Peyer's patch (tissue), 4 donors: ENCODE measurements around the gene APBA1. TPM values are rescaled to one million over a fixed set of nuclear protein-coding genes. Genes with fewer than 3 reads are reported as not detected.

Experiments used
- DNase-seq, 3 donors: peaks; one replicate each; pipeline ENCODE4 v3.0.0-alpha.2; 2017 to 2019
- H3K27ac ChIP-seq, 4 donors: fragments of 200-600 bp; sonication (generic); one replicate each; pipeline ENCODE4 v1.5.1; 2016 to 2019
- H3K27me3 ChIP-seq, 2 donors: fragments of 200-600 bp; sonication (generic); one replicate each; pipeline ENCODE4 v1.5.1; 2019
- H3K36me3 ChIP-seq, 3 donors: fragments of 200-600 bp; sonication (generic); one replicate each; pipeline ENCODE4 v1.5.1; 2016 to 2019
- H3K4me1 ChIP-seq, 4 donors: fragments of 200-600 bp; sonication (generic); one replicate each; pipeline ENCODE4 v1.5.1; 2016 to 2019
- H3K4me3 ChIP-seq, 4 donors: fragments of 200-600 bp; sonication (generic); 1 replicate in 3 of 4; 2 replicates in 1 of 4; pipeline ENCODE4 v1.5.1; 2016 to 2019; ENCODE audit warnings: mild to moderate bottlenecking in 1 of 4
- H3K9me3 ChIP-seq, 4 donors: fragments of 200-600 bp; sonication (generic); one replicate each; pipeline ENCODE4 v1.5.1; 2016 to 2019; ENCODE audit warnings: mild to moderate bottlenecking in 1 of 4
- CTCF ChIP-seq, 6 experiments: fragments of 450-650 bp in 4 of 6; fragments of 200-600 bp in 2 of 6; sonication (generic) in 1 of 6; IDR thresholded peaks; one replicate each; pipeline ENCODE4 v1.5.1; 2017 to 2019; ENCODE audit warnings: antibody characterized with exemption in 6 of 6, mild to moderate bottlenecking in 3 of 6, moderate library complexity in 1 of 6
- POLR2A ChIP-seq, 2 donors: fragments of 450-650 bp; IDR thresholded peaks; one replicate each; pipeline ENCODE4 v1.5.1; 2017; ENCODE audit warnings: antibody characterized with exemption in 2 of 2, mild to moderate bottlenecking in 2 of 2, moderate library complexity in 2 of 2
- total RNA-seq, 4 donors: library from RNA; depleted of rRNA; stranded (reverse); fragments of >200 nt; gene quantifications; one replicate each; pipeline ENCODE4 v1.1.0, GENCODE V29; 2016

The APBA1 gene
- total RNA-seq, 4 donors from 2014 or later, result 0.88 to 14.9 (median 3.9) TPM

DNA sequence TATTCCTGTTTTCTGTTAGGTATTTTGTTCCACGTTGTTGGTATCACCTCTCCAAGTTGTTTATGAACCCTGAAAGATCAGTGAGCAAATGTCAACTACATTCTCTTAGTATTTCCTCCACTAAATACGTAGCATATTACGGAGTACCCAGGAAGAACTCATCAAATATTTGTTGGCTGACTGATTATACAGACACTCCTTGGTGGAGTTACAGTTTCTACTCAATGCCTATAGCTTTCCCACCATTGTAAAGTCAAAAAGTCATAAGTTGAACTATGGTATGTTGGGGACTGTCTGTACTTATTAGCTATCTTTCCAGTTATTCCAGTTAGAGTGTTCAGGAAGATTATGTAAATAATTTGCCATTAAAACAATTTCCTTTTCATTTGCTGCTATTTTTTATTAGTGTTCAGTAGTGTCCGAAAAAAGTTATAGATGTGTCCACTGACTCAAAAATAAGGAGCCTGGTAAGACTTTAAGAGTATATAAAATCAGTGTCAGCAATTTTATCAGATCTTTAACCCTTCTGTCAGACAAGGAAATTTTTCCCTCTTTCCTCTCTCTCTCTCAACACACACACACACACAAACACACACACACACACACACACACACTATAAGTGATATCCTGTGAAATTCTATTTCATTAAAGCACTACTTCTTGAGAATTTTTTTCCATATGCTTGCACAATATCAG, 6.8 kb upstream of the APBA1 start:
- TF ChIP-seq CTCF (IDR thresholded peaks at IDR 0.05), result no peak
- TF ChIP-seq POLR2A (IDR thresholded peaks at IDR 0.05), result no peak
- Histone ChIP-seq H3K36me3 (no peaks in the 10 kb centered on the region), H3K4me3 (no peak overlapping the region), H3K27me3 (no peaks in the 10 kb centered on the region), H3K9me3 (no peaks in the 10 kb centered on the region), H3K4me1 (no peaks in the 10 kb centered on the region), H3K27ac (no peak overlapping the region)
- DNase-seq, result no peak

DNA sequence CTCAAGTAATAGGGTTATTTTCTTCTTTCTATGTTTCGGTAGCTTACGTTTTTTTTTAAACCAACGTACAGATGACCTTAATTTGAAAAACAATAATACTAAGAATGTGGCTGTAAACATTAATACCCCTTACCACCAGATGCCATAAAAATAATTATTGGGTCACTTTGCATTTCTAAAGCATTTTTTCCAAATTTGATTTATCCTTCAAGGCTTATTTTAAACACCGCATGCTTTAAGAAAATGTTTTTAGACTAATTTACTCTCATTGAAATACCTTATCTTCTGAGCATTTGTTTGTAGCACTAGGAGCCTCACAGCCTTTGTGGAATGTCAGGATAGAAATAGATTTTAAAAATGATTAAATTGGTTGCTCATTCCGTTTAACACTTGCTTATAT, 5.8 kb upstream of the APBA1 start:
- Histone ChIP-seq H3K27me3 (no peaks in the 10 kb centered on the region), H3K4me1 (peaks cover 0 to 5% (median 0%) of the 10 kb centered on the region in 4 donors), H3K9me3 (no peaks in the 10 kb centered on the region), H3K27ac (no peak overlapping the region), H3K4me3 (no peak overlapping the region), H3K36me3 (no peaks in the 10 kb centered on the region)
- DNase-seq, result no peak
- no peak for TF ChIP-seq POLR2A (IDR thresholded peaks at IDR 0.05)
- TF ChIP-seq CTCF (IDR thresholded peaks at IDR 0.05), result no peak

DNA sequence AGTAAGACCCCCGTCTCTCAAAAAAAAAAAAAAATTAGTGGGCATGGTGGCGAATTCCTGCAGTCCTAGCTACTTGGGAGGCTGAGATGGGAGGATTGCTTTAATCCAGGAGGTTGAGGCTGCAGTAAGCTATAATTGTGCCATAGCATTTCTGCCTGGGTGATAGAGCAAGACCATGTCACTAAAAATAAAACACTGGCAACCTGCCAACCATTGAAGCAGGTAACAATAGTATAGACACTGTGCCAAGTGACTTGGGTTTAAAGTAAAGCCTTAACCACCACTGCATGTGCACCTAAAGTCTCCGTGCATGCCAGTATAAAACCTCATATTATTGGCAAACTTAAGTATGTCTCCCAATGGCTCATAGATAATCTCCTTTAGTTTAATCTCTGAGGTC, 3.4 kb upstream of the APBA1 start:
- H3K27me3 ChIP-seq, result no peaks in the 10 kb centered on the region
- no peak for DNase-seq
- no peak overlapping the region for H3K27ac ChIP-seq
- no peak for TF ChIP-seq POLR2A (IDR thresholded peaks at IDR 0.05)
- TF ChIP-seq CTCF (IDR thresholded peaks at IDR 0.05), result no peak
- no peaks in the 10 kb centered on the region for H3K9me3 ChIP-seq
- no peak overlapping the region for H3K4me3 ChIP-seq
- H3K4me1 ChIP-seq, result peaks cover 0 to 5% (median 0%) of the 10 kb centered on the region in 4 donors
- H3K36me3 ChIP-seq, result no peaks in the 10 kb centered on the region

DNA sequence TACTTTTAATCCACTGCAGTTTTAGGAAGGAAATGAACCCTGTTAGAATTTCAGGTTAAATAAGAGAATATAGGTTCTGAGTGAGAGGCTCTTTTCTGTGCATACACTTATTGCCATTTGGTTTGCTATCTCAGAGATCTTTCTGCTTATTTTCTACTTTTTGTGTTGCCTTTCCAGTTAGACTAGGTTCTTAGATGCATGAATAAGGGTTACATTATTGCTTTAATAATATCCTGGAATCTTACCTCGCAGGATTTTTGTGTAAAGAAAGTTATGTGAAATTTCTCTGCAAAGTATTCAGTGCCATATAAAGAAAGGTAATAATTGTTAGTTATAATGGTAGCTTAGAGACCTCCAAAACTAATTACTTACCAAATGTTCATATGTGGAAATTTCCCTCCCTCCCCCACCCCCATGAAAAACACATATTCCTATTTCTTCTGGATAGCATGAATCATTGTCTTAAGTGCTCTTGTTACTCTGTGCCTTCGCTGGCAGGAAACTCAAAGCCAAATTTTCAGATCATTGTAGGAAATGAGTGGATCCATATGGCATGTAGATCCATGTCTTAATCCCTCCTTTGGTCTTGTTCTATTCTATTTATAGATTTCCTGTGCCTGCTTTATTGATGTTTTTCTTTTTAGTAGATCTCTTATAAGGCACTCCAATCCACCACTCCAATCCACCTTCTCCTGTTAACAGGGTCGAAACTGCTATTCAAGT, 2.7 kb upstream of the APBA1 start:
- Histone ChIP-seq H3K27me3 (no peaks in the 10 kb centered on the region), H3K9me3 (no peaks in the 10 kb centered on the region), H3K36me3 (no peaks in the 10 kb centered on the region), H3K27ac (no peak overlapping the region), H3K4me3 (no peak overlapping the region), H3K4me1 (peaks cover 0 to 5% (median 0%) of the 10 kb centered on the region in 4 donors)
- TF ChIP-seq POLR2A (IDR thresholded peaks at IDR 0.05) (no peak), CTCF (IDR thresholded peaks at IDR 0.05) (no peak)
- no peak for DNase-seq

DNA sequence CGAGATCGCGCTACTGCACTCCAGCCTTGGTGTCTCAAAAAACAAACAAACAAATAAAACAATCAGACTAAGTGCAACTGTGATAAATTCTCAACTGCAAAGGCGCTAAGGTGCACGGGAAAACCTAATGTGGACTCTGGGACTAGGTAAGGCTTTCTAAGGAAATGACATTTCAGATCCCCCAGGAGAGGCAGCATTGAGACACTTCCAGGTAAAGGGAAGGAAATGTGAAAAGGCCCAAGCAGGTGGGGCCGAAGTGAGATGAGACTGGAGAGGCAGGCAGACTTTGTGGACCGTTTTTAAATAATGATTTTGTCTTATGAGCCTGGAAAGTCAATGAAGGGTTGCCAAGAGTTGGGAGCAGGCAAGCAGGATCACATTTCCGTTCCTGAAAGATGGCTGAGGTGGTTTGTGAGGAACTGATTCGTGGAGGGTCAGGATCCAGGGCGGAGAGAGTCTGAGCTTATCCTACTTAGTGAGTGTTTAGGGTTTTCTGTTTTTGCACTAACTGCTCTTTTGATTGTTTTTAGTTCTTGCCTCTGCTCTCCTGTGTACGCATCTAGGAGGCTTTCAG, 2.0 kb upstream of the APBA1 start:
- no peak overlapping the region for H3K27ac ChIP-seq
- H3K4me3 ChIP-seq, result no peak overlapping the region
- H3K9me3 ChIP-seq, result no peaks in the 10 kb centered on the region
- no peak for DNase-seq
- TF ChIP-seq POLR2A (IDR thresholded peaks at IDR 0.05) (no peak), CTCF (IDR thresholded peaks at IDR 0.05) (no peak)
- H3K36me3 ChIP-seq, result no peaks in the 10 kb centered on the region
- H3K4me1 ChIP-seq, result peaks cover 0 to 5% (median 0%) of the 10 kb centered on the region in 4 donors
- H3K27me3 ChIP-seq, result no peaks in the 10 kb centered on the region
